Erythroblast (primary cell): ENCODE measurements around the gene DNAJB13.

ENCODE experiments used
- DNase-seq, 2 experiments: peaks; one replicate each; lab custom pipeline; 2025; lab: John Stamatoyannopoulos, UW
- GATA1 ChIP-seq: IDR thresholded peaks from 2 replicates; pipeline ENCODE4 v1.6.1; 2011; ENCODE audit warnings: low read depth, mild to moderate bottlenecking, control low read depth, low read length, moderate library complexity
- POLR2A ChIP-seq: IDR thresholded peaks from 2 replicates; pipeline ENCODE4 v1.6.1; 2011; ENCODE audit warnings: mild to moderate bottlenecking, low read length

DNAJB13 gene

DNA sequence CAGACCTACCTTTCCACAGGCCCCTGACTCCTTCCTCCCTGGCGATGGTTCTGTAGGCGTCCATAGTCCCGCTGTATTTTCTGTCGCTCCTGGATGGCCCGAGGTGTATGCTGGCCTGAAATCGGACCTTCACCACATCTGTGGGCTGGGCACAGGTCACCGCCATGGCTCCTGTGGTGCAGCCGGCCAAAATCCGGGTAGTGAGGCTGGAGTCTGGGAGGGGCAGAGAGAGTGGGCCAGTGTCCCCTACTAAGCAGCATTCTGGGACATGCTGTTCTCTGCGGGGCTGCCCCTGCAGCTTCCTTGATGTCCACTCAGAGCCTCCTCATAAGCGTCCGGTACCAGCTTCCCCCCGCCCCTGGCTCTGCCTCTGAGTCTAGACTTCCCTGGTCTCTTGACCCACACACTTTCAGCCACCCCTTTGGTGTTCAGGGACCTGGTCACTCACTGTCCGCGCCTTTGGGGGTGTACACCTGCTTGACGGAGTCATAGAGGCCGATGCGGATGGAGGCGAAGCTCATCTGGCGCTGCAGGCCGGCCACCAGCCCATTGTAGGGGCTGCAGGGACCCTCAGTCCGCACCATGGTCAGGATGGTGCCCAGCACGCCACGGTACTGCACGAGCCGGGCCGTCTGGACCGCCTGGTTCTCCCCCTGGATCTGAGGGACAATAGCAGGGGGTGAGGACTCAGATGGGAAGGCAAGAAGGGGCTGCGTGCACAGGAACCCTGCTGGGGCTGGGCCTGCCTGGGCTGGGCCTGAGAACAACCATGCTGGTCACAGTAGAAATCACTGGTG lies 55.1 kb downstream of the DNAJB13 start:
- no peak for DNase-seq
- no peak for TF ChIP-seq POLR2A
- no peak for TF ChIP-seq GATA1

DNA sequence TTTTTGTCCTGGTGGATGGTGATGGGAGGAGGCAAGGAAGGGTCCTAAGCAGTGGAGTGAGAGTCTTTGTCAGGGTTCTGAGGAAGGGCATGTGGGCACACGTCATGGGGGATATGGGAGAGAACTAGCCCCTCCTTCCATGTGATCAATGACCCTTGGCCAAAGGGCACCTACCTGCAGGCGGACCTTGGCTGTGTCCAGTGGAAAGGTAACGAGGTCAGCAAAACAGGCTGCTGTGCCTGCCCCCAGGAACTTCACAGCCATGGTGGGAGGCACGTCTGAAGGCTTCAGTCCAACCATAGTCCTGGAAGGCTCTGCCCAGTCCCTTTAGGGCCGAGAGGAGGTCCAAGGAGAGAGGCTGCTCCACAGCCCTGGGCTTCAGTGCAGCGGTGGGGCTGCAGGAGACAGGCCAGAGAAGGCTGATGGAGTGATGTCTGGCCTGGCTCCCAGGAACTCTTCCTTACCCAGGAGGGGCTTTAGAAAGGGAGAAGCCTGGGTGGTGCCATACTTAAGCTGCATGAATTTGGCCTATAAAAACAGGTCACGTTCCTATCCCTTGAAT lies 56.0 kb downstream of the DNAJB13 start:
- DNase-seq: no peak
- no peak for TF ChIP-seq POLR2A
- no peak for TF ChIP-seq GATA1

DNA sequence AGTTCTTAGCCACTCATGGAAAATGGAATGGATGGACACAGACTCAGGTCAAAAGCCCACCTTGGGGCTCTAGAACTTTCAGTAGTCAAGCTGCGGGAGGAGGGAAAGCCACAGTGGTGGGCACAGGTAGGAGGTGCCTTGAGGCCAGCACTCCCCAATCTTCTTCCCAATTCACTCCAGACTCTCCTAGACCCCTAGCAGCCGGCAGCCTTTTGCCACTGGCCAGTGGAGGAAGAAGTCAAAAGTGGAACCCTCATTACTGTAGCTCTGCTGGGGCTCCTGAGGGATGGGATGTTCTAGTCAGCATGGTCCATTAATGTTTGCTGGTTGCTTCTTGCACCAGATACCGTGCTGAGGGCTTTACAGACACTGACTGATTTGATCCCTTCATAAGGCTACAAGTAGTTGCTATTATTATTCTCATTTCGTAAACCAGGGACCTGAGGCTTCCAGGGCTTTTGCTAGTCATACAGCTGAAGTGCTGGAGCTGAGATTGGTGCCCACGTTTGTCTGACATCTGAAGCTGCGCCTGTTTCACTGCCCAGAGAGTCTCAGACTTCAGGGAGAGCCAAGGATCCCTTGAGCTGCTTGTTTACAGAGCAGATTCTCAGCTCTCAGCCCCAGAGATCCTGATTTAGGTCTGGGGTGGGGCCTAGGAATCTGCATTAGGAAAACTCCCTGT lies 57.0 kb downstream of the DNAJB13 start:
- TF ChIP-seq POLR2A: no peak
- TF ChIP-seq GATA1: no peak
- no peak for DNase-seq

DNA sequence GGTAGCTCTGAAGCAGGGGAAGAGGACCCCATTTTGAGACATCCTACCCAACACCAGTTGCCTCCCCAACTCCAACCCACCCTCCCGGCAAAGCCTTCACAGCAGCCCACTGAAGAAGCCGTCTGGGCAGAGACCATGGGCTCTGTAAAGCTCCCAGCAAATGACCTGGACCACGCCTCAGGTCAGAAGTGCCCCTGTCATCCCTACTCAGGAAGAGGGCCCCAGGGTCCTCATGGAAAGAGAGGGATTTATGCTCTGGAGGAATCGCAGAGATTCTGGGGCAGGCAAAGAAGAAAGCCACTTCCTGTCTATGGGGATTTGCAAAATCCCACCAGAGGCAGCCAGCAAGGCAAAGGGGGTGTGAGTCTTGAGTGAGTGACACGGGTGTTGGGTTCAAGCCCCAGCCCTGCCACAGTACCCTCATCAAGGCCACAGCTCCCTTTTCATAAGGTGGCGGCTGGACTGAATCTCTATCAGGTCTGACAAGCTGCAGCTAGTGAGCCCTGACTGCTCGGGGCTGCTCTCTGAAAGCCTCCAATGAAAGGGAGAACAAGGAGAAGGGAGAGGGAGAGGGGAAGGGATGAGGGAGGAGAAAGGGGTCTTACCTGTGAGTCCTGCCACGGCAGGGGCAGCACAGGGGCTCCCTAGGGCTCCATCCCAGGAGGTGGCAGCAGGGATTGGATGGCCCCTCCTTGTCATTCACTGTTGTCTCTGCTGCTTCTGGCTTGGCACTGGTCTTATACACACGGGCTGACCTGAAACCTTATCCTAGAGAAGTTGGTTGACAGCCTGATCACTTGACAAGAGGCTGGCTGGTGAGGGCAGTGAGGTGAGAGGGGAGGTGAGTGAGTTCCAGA lies 57.8 kb downstream of the DNAJB13 start, which contains the start of gene UCP3:
UCP3 (minus strand) TSS at position 713 of the 857 bp plus-strand sequence. CDS start 2,043 bp downstream, outside the sequence.
- no peak for TF ChIP-seq POLR2A
- peak in 1 of 2 experiments; percentile 20 for DNase-seq

DNA sequence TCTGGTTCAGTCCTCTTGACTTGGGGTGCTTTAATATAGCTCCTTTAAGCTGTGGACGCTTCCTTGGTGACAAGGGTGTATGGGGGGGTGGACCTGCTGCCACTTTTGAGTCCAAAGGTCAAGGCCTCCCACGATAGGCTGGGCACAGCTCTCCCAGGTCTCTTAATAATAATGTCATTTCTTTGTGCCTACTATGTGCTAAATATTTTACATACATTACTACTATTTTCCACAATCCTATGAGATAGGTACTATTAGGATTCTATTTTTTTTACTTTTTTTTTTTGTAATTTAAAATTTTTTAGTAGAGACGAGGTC lies 58.4 kb downstream of the DNAJB13 start:
- no peak for DNase-seq
- no peak for TF ChIP-seq POLR2A
- TF ChIP-seq GATA1: no peak

DNA sequence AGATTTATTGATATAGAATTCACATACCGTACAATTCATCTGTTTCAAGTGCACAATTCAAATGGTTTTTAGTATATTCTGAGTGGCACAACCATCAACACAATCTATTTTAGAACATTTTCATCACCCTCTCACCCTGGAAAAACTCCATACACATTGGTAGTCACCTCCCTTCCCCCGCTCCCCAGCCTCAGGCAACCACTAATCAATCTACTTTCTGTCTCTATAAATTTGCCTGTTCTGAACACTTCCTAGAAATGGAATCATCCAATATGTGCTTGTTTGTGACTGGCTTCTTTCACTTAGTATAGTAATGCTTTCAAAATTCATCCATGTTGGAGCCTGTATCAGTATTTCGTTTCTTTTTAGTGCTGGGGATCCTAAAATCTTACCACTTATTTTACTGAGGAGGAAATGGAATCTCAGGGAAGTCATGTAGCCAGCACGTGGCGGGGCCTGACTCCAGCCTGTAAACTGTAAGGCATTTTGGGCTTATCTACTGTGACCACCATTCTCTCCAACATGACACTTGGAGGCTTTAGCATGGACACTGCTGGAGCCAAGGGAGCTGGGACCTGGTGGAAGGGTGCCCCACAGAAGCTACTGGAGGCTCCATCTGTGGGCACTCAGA lies 59.0 kb downstream of the DNAJB13 start:
- peak; percentile 48 to 60 for DNase-seq
- TF ChIP-seq GATA1: no peak
- no peak for TF ChIP-seq POLR2A

DNA sequence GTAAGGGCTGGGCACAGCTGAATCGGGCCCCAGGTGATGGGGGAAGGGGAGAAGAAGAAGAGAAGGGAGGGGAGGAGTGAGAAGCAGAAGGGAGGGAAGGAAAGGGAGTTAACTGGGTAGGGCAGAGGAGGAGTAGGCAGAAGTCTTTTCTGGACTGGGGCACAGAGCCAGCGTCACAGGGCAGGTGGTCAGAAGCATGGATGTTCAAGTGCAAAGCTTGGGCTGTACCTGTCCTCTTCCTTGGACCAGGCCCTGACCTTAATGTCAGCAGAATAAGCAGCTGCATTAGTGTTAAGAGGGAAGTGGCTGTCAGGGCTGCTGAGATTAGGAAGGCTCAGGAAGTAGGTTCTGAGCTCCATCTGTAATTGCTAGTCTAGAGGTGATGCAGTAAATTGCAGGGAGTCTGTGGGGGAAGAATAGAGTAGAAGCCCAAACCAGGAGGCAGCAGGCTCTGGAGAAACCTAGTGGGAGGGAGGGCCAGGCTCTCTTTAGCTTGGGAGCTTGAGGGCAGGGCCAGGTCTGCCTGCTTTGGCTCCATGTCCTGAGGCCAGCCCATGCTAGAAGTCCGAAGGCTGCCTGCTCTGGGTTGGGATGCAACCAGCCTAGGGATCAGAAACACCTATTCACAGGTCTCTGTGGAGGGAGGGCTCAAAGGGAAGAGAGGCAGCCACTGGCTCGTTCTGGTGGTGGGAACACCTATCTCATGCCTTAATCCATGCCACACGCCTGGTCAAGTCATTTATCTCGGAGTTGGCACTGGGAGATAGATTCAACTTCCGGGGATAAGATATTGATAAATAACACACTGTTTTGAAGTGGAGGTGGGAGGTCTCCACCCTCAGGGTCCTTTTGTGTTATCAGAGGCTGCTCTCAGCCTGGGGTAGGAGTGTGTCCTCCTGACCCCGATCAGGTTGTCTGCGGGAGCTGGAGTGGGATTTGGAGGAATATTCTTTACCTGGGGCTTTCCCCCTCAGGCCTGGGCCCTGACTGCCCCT lies 59.8 kb downstream of the DNAJB13 start:
- DNase-seq: peak; percentile 64 to 74
- no peak for TF ChIP-seq POLR2A
- no peak for TF ChIP-seq GATA1

DNA sequence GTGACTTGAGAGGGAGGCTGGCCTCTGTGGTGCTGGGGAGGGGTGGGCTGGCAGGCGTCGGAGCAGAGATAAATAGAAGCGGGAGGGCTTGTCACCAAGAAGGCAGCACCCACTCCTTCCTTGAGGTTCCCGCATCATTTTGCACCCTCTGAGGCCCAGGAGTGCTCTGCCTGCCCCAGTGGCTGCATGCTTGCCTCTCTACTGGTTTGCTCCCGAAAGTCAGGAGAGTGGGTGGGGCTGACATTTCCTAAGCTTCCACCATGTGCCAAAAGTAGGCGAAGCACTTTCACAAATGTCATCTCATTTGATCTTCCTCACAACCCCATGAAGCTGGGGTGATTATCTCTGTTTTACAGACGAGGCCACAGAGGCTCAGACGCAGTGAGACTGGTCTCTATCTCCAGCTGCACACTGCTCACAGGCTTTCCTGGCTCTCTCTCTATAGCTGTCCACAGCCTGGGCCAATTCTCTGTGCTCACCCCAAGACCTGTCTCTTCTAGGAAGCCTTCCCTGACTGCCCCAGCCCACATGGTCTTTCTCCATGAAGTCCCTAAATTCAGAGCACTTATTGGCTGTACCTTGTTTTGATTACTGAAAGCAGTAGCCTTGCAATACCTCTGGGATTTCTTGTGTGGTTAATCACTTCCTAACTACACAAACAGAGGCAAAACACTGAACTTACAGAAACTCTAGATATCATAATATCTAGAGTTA lies 60.7 kb downstream of the DNAJB13 start:
- TF ChIP-seq POLR2A: peak; percentile 91
- TF ChIP-seq GATA1: peak; percentile 93
- DNase-seq: peak; percentile 96 to 99

DNA sequence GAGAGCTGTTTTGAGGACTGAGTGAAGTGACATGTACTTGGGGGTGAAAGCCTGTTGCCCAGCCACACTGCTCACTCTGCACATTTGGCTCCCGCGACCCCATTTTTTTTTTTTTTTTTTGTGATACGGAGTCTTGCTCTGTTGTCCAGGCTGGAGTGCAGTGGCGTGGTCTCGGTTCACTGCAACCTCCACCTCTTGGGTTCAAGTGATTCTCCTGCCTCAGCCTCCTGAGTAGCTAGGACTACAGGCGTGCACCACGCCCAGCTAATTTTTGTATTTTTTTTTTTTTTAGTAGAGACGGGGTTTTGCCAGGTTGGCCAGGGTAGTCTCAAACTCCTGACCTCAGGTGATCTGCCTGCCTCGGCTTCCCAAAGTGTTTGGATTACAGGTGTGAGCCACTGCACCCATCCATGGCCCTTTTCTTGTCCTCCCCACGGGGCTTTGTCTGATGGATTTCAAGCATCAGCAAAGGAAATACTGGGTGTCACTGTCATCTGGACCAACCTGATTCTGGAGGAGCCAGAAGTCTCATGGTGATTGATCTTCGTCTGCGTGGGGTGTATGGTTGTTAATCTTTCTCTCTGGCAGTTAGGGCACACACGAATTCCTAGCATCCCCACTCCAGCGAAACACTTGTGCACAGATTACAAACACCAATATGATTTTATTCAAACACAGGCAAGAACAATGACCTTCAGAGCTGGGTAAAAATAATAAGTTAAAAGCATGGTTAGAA lies 61.4 kb downstream of the DNAJB13 start:
- TF ChIP-seq POLR2A (no peak), GATA1 (no peak)
- peak; percentile 57 to 68 for DNase-seq

DNA sequence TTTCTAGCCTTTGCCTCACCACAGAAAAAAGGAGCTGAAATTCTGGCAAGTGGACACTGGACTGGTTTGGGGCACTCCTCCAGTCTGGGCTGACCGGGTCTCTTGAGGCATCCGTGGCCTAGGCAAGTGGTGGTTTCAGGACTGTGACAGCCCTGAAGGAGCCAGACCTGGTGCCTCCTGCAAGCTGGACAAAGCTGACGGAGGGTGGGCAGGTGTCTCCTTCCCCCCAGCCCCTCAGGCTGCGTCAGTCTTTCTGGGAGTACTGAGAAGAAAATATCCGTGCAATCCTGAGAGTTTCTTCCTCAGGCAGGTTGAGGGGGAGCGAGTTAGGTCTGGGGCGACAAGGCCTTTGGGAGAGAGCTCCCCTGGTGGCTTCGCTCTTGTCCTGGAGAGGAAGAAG lies 62.3 kb downstream of the DNAJB13 start:
- TF ChIP-seq GATA1 (no peak), POLR2A (no peak)
- DNase-seq: no peak

DNA sequence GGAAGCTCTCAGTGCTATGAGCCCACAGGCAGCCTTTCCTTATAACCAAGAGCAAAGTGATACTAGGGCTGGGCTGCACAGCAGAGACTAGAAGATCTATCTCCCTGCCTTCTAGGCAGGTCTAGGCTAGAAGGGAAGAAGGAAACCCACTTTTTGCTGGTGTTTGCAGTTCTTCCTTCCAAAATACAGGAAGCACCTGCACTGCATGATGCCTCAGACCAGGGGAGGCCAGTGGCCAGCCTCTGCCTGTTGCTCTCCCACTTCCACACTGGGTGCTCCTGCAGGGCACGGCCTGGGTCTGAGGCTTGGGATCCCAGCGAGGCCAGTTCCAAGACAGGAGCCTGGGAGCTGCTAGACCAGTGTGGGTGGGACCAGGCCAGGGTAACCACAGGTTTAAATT lies 64.1 kb downstream of the DNAJB13 start:
- TF ChIP-seq POLR2A: no peak
- TF ChIP-seq GATA1: no peak
- DNase-seq: no peak
